DMS53 (cell line): Measurements from ENCODE around the gene EFEMP2.

ENCODE experiments used
- DNase-seq: peaks from one replicate; lab custom pipeline; 2025; lab: John Stamatoyannopoulos, UW

Gene EFEMP2

DNA sequence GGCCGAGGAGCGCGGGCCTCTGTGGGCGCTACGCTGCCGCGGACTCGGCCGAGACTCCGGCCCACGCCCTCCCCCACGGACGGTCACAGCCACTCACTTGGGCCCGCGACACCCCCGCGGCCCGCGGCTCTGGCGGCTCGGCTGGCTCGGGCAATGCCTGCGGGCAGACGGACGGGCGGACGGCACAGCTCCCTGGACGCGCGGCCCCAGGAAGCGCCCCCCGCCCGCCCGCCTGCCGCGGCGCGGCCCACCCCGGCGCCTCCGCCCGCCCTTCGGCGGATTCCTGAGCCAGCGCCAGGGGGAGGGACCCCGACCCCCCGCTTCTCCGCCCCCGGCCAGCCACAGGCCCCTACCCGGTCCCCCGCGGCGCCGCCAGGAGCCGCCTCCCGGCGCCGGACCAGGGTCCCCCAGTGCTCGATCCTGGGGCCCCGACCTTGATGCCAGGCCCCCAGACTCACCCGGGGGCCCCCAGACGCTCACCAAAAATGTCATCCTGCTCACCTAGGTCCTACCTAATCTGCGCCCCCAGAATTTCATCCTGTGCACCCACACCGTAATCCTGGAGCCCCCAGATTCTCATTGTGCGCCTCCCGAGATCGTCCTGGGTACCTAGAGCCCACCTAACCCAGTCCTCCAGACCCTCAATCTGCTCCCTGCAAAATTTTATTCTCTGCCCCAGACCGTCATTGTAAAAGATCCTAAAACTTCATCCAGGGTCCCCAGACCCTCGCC, at the start of gene EFEMP2:
EFEMP2 (minus strand) TSS at position 215 of the 732 bp plus-strand sequence. CDS start 446 bp downstream, outside the sequence.
- peak; percentile 45 for DNase-seq

DNA sequence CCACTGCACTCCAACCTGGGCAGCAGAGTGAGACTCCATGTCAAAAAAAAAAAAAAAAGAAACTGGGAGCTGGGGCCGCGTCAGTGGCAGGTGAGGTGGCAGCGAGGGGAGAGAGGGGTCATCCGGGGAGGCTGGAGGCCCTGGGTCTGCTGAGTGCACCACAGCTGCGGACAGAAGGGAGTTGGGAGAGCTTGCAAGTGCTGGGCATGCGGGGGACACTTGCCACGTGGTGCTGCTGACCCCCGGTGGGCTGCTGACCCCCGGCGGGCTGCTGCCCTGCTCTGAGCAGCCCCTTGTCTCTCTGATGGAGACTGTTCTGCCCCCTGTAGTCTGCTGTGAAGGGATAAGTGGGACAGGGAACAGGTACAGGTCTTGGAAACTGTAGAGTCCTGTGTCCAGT, 49.3 kb upstream of the EFEMP2 start:
- DNase-seq: no peak

DNA sequence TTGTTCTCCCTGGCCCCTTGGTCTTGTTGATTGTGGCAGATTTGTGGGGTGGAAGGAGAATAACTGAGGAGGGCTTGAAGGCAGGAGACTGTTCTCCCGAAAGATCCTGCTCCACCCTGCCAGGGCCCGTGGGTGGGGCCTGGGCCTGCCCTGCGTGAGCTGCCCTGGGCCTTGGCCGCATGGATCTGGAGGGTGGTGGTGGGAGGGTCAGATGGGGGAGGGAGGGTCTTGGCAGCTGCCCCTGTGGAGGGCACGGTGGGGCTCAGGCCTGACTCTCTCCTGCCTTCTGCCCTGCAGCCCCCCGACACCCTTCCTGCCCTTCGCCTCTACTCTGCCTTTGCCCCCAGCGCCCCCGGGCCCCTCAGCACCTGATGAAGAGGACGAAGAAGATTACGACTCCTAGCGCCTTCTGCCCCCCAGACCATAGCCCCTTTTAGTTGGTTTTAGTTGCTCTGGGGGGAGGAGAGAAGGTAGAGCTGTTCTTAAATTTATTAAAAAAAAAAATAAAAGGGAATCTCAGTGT, 48.5 kb upstream of the EFEMP2 start:
- DNase-seq: no peak

DNA sequence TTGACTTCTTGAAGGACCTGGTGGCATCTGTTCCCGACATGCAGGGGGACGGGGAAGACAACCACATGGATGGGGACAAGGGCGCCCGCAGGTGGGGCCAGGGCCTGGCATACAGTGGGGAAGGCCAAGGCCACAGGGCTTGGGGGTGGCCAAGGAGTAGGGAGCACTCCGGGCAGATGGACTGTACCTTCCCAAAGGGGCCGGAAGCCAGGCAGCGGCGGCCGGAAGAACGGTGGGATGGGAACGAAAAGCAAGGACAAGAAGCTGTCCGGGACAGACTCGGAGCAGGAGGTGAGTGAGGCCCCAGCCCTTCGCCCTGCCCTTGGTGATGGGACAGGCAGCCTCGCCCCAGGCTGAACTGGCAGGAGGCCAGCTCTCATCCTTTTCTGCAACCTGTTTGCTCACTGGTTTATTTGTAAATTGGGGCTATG, 47.8 kb upstream of the EFEMP2 start:
- no peak for DNase-seq

DNA sequence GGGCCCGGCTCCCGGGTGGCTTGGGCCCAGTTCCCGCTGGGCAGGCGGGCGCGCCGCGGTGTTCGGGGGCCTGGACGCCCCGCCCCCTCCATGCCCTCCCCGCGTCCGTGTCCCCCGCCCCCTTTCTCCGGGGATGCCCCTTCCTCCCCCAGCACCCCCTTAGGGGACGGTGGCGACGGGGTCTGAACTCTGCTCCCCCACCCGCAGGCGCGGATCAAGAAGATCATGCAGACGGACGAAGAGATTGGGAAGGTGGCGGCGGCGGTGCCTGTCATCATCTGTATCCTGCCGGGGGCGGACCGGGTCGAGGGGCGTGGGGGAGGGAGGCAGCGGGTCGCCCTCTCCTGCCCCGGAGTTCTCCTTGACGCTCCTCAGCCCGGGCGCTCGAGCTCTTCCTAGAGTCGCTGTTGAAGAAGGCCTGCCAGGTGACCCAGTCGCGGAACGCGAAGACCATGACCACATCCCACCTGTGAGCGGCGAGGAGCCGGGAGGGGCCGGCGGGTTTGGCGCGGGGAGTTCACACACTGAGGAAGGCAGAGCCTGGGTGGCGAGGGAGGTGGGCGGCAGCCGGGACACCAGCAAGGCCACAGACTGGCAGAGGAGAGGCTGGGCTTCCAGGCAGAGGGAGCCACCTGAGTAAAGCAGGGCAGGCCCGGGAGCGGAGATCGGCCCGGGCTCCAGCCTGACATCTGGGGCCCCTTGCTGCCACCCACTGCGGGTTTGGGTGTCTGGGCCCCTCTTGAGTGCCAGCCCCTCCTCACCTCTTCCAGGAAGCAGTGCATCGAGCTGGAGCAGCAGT, 47.2 kb upstream of the EFEMP2 start:
- peak; percentile 69 for DNase-seq

DNA sequence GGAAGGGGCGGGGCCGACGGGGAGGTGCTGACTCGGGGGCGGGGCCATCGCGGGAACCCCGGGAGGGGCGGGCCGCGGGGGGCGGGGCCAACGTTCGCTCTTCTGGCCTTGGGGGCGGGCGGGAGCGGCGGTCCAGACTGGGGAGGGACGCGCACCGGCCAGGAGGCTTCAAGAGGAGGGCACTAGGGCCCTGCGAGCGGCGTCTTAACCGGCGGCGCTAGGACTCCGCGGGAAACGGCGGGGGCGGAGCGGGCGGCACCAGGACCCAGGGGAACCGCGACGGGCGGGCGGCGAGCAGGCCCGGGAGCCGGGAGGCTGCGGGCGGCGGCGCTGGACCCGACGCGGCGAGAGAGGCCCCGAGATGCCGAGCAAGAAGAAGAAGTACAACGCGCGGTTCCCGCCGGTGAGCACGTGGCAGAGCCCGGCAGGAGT, 46.6 kb upstream of the EFEMP2 start, which contains the start of gene DRAP1:
DRAP1 (plus strand) TSS at position 286 of the 432 bp plus-strand sequence; CDS start at position 362, 76 bp downstream.
- DNase-seq: peak; percentile 99

DNA sequence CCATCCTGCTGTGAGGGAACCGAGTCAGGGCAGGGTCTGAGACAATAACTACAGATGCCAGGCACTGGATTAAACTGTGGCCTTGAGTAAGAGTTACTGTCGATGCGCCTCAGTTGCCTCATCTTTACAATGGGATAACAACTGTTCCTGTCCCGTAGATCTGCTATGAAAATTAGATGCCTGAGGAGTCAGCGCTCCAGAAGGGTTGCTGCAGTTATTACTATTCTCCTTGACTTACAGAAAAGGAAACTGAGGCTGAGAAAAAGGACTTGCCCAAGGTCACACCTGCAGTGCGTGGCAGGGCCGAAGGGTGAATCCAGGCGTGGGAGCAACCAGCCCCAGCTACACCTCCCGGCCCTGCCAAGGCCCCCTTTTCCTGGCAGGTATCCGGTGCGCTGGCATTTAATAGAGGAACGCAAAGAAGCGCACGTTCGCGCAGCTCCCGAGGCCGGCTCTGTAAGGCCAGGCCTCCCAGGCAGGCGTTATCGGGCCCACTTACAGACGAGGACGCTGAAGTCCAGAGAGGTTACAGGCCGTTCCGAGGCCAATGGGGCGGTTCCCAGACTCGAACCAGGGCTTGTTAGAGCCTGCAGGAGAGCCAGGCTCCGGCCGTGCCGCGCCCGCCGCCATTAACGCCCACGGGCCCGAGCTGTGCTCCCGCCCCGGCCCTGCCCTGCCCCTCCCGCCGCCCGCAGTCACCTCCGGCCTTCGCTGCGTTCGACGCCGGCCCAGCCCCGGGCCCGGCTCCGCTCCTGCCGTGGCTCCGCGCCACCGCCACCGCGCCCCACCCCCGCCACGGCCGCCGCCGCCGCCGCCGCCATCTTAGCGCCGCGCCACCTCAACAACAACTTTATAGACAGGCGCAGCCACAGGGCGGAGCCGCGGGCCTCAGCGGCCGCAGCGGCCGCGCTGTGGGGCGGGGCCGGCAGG, 45.9 kb upstream of the EFEMP2 start, which contains the start of gene C11orf68:
C11orf68 (minus strand) TSS at position 852 of the 930 bp plus-strand sequence; CDS start at position 821, 31 bp downstream.
- DNase-seq: peak; percentile 77

DNA sequence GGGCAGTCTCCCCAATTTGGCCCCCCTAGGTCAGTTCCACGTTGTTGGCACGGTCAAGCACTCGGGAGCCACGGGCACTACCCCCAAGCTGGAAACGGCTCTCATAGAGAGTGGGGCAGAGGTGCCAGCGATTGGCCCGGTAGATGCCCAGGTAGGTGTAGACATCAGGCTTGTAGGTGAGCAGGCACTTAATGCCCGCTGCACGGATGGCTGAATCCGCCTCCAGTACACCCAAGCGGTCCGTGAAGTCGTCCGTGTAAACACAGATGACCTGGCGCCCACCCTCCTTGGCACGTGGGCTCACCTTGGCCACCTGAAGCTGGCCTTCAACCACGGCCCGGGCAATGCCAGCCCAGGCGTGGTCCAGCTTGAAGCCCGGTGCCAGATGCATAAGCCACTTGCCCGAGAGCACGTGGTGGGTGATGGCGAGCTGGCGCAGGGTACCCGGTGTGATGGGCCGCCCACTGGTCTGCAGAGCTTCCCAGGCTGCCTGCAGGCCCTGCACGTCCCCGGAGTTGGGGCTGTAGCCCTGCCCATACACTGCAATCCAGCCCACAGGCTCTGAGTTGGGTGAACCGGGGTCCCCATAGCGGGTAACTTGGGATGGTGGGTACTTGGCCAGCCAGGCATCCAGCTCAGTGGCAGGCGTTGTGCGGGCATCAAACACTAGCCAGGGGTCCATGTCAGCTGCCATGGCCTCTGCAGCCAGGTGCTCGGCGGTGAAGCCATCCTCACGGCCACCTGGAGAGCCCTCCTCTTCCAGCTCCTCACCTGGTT, 45.0 kb upstream of the EFEMP2 start:
- no peak for DNase-seq

DNA sequence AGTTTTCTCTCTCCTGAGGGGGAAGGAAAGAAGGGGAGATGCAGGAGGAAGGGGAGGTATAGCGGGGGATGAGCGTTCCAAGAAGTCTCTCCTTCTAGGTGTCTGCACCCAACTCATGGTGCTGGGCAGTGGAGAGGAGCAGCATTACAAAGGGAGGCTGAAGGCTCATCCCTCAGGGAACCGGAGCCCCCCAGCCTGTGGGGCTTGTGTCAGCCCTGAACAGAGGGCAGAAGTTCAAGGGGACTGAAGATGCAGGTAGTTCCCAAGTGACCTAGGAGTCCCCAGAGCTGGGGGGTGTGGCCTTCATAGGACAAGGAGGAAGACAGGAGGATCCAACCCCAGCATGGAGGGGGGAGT, 44.5 kb upstream of the EFEMP2 start:
- no peak for DNase-seq

DNA sequence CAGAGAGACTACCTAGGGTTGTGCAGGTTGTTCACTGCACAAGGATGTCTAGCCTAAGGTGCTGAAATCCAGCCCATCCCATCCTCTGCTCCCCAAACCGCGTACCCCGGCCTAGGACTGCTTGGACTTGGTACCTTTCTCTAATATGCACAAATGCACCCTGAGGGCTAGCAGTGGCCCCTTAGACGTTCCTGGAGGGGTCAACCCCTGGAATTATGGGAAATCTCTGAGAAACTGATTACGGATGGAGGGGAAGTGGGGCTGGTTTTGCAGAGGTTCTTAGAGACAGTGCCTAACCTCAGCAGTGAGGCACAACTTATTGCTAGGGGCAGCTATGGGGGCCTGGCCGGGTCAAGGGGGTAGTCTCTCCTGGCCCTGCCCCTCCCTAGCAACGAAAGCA, 43.8 kb upstream of the EFEMP2 start:
- no peak for DNase-seq

DNA sequence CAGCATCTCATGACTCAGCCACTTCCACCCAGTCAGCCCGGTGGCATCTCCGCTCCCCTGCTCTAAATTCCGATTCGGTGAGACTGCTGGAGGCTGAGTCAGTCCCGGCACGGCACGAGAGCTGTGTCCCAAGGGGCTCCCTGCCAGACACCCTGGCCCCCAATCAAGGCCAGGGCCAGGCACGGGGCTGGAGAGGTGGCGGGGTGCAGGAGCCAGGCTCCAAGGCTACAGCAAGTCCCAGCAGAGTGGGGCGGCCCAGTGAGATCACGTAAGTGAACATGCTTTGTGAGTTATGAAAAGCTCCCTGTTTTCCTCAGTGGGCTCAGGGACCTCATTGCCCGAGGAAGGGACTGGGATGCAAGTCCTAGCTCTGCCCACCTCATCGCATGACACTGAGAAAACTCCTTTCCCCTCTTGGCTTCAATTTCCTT, 43.2 kb upstream of the EFEMP2 start:
- DNase-seq: no peak

DNA sequence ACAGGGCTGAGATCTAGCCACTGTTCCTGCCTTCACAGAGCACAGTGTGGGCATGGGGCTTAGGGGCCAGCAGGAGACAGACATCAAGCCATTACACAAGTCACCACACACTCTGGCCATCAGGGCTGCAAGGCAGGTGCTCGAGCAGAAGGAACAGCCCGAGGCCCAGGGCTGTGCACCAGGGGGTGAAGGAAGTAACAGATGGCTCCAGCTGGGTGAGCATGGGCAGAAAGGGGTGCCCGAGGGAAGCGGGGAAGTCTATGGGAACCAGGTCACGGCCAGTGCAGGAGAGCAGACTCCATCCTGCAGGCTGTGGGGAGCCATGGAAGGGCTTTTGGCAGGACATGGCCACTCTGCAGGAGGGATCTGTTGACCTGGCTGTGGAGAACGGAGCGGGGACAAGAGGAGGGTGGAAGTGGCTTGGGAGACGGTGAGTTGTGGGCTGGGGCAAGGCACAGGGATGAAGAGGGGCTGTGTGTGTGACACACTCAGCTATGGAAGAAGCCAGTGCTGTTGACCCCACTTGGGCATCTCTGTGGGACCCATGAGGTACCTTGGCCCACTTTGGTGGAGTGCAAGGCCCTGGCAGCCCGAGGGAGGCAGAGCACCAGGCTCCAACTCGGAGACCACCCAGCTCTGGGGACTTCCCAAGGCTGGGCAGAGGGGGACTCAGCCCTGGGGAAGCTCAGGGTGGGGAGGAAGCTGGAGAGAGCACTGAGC, 42.7 kb upstream of the EFEMP2 start:
- no peak for DNase-seq

DNA sequence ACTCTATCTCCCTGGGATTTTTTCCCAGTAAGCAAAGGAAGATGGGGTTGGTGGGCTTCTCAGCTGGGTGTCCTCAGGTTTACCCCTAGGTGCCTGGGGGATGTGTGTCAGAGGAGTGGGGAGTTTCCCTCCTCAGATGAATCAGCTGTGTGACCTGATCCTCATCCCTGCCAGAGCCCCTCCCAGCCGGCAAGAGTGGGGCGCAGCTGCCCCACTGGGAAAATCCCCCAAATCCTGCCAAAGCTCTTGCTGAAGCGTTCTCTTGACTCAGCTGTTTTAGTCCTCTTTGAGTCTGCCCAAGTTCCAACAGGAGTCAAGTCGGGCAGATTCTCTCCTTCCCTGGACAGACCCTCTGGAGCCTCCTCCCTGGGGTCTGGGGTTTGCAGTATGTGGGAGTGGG, 40.2 kb upstream of the EFEMP2 start:
- DNase-seq: no peak

DNA sequence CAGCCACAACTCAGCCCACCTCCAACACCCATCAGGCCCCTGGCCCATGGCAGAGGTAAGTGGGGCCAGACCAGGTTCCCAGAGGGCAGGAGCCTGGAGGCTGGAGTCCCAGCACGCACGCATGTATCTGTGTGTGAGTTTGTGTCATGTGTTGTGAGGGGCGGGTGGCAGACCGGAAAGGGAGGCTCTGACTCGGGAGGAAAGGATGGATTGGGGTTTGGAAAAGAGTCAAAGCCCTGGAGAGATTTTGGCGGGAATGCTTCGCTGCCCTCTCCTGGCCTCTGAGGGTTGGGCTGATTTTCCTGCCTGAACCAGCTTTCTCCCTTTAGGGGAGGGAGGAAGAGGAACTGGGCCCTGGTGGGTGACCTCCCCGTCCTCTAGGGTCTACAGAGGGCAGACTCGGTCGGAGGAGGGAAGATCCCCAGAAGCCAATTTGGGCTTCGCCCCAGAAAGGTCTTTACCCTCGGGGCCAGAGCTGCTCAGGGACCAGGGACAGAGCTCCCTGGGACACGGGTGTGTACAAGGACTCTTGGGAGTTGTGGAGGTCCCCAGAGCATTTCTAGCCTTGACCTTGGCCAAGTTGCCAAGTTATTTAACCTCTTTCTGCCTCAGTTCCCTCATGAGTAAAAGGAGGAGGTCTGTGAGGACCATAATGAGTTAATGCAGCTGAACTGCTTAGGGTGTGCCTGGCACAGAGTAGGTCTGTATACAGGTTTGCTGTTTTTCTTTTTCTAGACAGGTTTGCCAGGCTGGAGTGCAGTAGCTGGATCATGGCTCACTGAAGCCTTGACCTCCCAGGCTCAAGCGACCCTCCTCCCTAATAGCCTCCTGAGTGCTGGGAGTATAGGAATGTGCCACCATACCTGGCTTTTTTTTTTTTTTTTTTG, 39.3 kb upstream of the EFEMP2 start:
- DNase-seq: peak; percentile 74

DNA sequence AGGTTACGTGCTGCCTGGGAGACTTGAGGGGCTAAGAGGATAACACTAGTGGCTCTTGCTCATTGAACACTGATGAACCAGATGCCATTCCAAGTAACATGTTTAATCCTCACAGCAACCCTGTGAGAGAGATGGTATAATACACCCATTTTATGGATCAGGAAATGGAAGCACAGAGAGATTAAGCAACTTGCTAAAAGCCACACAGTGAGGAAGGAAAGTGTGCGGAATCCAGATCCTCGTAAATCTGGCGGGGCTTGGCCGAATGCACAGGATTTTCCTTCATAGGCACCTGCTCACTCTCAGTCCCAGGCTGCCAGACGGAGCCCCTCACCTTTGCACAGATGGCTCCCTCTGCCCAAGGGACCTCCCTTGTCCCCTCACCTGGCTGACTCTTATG, 35.3 kb upstream of the EFEMP2 start:
- DNase-seq: no peak

DNA sequence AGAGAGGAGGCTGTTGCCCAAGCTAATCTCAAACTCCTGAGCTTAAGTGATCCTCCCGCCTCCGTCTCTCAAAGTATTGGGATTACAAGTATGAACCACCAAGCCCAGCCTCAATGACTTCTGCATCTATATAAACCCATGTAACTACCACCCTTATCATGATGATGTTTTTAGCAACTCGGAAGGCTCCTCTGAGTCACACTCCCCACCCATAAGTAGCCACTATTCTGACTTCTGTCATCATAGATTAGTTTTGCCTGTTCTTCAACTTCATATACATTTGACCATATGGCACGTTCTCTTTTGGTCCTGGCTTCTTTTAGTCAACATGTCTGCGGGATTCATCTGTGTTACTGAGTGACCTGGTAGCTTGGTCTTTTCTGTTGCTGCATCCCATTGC, 34.0 kb upstream of the EFEMP2 start:
- DNase-seq: no peak

DNA sequence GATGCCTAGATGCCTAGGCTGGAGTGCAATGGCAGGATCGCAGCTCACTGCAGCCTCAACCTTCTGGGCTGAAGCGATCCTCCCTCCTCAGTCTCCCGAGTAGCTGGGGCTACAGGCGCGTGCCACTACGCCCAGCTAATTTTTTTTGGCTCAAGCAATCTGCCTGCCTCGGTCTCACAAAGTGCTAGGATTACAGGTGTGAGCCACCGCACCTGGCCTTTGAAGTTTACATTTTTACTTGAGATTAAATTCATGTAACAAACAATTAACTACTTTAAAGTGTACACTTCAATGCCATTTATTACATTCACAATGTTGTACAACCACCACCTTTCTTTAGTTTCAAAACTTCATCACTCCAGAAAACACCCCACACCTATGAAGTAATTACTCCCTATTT, 31.1 kb upstream of the EFEMP2 start:
- DNase-seq: no peak

DNA sequence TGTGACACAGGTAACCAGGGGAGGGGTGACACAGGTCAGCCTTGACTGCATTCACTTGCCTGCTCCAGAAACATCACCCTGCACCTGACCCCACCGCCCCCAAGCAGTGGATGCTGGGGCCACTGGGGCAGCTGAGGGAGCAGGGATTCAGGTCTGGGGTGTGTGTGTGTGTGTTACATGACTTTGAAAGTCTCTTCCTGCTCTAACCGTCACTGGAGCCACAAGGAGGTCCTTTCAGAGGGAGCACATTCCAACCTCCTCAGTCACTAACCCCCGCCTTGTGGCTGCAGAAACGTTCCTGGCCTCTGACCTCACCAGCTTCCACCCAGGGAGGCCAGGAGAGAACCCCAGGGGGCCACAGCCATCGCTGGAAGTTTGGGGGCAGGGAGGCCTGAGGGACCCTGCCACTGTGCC, 30.5 kb upstream of the EFEMP2 start:
- no peak for DNase-seq

DNA sequence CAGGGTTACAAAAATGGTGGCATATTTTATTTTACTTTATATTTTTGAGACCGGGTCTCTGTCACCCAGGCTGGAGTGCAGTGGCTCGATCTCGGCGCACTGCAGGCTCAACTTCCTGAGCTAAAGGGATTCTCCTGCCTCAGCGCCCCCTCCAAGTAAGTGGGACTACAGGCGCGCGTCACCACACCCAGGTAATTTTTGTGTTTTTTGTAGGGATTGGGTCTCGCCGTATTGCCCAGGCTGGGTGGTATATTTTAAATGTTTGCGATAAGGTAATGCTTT, 28.2 kb upstream of the EFEMP2 start:
- no peak for DNase-seq
